ENCODE measurements around the gene RAB11A.

RAB11A gene

DNA sequence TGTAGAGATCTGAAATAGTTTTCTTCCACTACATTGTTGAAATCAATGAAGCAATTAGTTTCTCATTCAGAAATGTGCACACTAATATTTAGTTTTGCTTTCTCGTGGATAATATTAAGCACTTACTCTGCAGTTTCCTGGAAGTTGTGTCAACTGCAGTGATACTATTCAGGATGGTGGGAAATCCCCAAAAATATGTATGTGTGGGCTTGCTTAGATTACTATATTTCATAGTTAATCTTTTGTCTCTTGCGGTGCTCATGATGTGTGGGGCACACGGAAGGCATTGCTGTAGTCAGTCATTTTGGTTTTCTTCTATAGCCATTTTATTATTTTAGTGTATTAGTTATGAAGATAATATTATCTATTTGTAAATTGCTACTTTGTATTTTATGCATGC, 19.7 kb downstream of the RAB11A start:
- no peak overlapping the region for H3K9ac ChIP-seq (ENCODE audit: low read length in 2 of 2)

DNA sequence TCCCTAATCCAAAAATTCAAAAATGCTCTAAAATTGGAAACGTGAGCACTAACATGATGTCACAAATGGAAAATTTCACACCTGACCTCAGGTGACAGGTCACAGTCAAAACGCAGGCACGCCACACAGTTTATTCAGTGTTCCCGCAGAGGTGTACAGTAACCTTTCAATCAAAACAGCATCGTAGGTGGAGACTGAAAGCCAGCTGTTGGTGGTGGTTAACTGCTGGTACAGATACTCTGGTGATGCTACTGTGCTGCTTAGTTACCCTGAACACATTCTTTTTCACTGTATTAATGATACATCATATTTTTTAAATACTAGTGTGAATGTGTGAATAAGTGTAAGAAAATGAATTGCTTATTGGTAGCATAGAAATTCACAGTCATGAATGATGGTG, 23.8 kb downstream of the RAB11A start:
- Histone ChIP-seq H3K36me3 (ENCODE audit: control insufficient read depth in 2 of 2, insufficient read depth in 2 of 2, low read length in 2 of 2) (peaks cover 11 to 30% of the 10 kb centered on the region in 2 donors), H3K27me3 (ENCODE audit: control insufficient read depth in 1 of 2, insufficient read depth in 2 of 2, low read length in 2 of 2) (no peaks in the 10 kb centered on the region), H3K27ac (ENCODE audit: low read length) (no peak overlapping the region), H3K4me3 (ENCODE audit: low read length in 2 of 2) (no peak overlapping the region), H3K4me1 (ENCODE audit: control insufficient read depth, insufficient read depth, low read length) (no peaks in the 10 kb centered on the region), H3K9ac (ENCODE audit: low read length in 2 of 2) (no peak overlapping the region), H3K9me3 (ENCODE audit: control insufficient read depth in 2 of 2, low read length in 2 of 2) (no peaks in the 10 kb centered on the region)

More for the DNA sequence above, 19.7 kb downstream of the RAB11A start:
- H3K9me3 ChIP-seq (ENCODE audit: control insufficient read depth in 2 of 2, low read length in 2 of 2) = no peaks in the 10 kb centered on the region
- no peak overlapping the region for H3K27ac ChIP-seq (ENCODE audit: low read length)
- peaks cover 11 to 17% of the 10 kb centered on the region in 2 donors for H3K36me3 ChIP-seq (ENCODE audit: control insufficient read depth in 2 of 2, insufficient read depth in 2 of 2, low read length in 2 of 2)
- no peaks in the 10 kb centered on the region for H3K27me3 ChIP-seq (ENCODE audit: control insufficient read depth in 1 of 2, insufficient read depth in 2 of 2, low read length in 2 of 2)
- H3K4me1 ChIP-seq (ENCODE audit: control insufficient read depth, insufficient read depth, low read length) = no peaks in the 10 kb centered on the region
- no peak overlapping the region for H3K4me3 ChIP-seq (ENCODE audit: low read length in 2 of 2)

DNA sequence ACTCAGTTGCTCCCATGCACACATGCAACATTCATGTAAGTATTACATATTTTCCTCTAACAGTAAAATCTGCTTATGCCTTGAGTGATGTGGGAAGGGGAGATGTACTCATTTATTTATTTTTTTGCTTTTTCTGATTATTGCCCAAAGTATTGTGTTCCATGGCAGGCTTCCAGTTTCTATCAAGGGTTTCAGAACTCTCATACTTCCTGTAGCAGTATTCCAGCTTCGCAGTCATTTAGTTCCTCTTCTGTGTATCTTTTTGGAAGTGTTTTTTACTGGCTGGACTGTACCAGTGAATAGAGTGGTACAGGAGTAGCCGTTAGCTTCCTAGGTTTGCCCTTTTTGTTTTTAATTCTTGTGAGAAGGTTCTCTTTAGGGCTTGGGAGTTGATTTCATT, 26.9 kb downstream of the RAB11A start:
- H3K27ac ChIP-seq (ENCODE audit: low read length) = no peak overlapping the region
- H3K36me3 ChIP-seq (ENCODE audit: control insufficient read depth in 2 of 2, insufficient read depth in 2 of 2, low read length in 2 of 2) = peaks cover 22 to 42% of the 10 kb centered on the region in 2 donors
- no peaks in the 10 kb centered on the region for H3K27me3 ChIP-seq (ENCODE audit: control insufficient read depth in 1 of 2, insufficient read depth in 2 of 2, low read length in 2 of 2)
- H3K4me1 ChIP-seq (ENCODE audit: control insufficient read depth, insufficient read depth, low read length) = no peaks in the 10 kb centered on the region
- no peak overlapping the region for H3K4me3 ChIP-seq (ENCODE audit: low read length in 2 of 2)
- no peak overlapping the region for H3K9ac ChIP-seq (ENCODE audit: low read length in 2 of 2)
- no peaks in the 10 kb centered on the region for H3K9me3 ChIP-seq (ENCODE audit: control insufficient read depth in 2 of 2, low read length in 2 of 2)

GRCh38 chr15:65900488-65900887, 31.2 kb downstream of the RAB11A start:
- no peak overlapping the region for H3K9ac ChIP-seq (ENCODE audit: low read length in 2 of 2)
- H3K4me1 ChIP-seq (ENCODE audit: control insufficient read depth, insufficient read depth, low read length) = peaks cover 2% of the 10 kb centered on the region
- peaks cover 31 to 41% of the 10 kb centered on the region in 2 donors for H3K36me3 ChIP-seq (ENCODE audit: control insufficient read depth in 2 of 2, insufficient read depth in 2 of 2, low read length in 2 of 2)
- no peak overlapping the region for H3K27ac ChIP-seq (ENCODE audit: low read length)
- no peak overlapping the region for H3K4me3 ChIP-seq (ENCODE audit: low read length in 2 of 2)
- H3K9me3 ChIP-seq (ENCODE audit: control insufficient read depth in 2 of 2, low read length in 2 of 2) = no peaks in the 10 kb centered on the region
- no peaks in the 10 kb centered on the region for H3K27me3 ChIP-seq (ENCODE audit: control insufficient read depth in 1 of 2, insufficient read depth in 2 of 2, low read length in 2 of 2)

GRCh38 chr15:65901336-65901735, 32.0 kb downstream of the RAB11A start:
- Histone ChIP-seq H3K9ac (ENCODE audit: low read length in 2 of 2) (no peak overlapping the region), H3K27me3 (ENCODE audit: control insufficient read depth in 1 of 2, insufficient read depth in 2 of 2, low read length in 2 of 2) (no peaks in the 10 kb centered on the region), H3K36me3 (ENCODE audit: control insufficient read depth in 2 of 2, insufficient read depth in 2 of 2, low read length in 2 of 2) (peaks cover 35 to 41% of the 10 kb centered on the region in 2 donors), H3K27ac (ENCODE audit: low read length) (no peak overlapping the region), H3K4me3 (ENCODE audit: low read length in 2 of 2) (no peak overlapping the region), H3K4me1 (ENCODE audit: control insufficient read depth, insufficient read depth, low read length) (peaks cover 2% of the 10 kb centered on the region), H3K9me3 (ENCODE audit: control insufficient read depth in 2 of 2, low read length in 2 of 2) (no peaks in the 10 kb centered on the region)

DNA sequence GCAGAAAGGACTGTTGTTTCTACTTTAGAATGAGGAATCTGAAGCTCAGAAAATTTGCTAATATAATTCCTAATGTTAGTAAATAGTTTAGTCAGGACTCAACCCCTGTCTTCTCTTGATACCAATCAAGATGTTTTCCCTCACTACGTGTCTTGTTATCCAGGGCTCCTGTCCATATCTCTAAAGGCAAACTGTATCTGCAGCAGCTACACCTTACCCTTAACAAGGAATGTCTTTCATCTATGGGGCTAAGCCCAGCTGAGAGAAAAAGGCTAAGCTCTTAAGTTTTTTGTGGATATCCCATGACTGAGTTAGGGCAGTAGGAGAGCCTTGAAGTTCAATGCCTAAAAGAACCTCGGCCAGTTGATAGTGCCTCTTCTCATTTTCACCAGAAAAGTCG, 32.5 kb downstream of the RAB11A start:
- no peak overlapping the region for H3K27ac ChIP-seq (ENCODE audit: low read length)
- no peaks in the 10 kb centered on the region for H3K27me3 ChIP-seq (ENCODE audit: control insufficient read depth in 1 of 2, insufficient read depth in 2 of 2, low read length in 2 of 2)
- H3K4me3 ChIP-seq (ENCODE audit: low read length in 2 of 2) = no peak overlapping the region
- no peaks in the 10 kb centered on the region for H3K9me3 ChIP-seq (ENCODE audit: control insufficient read depth in 2 of 2, low read length in 2 of 2)
- H3K4me1 ChIP-seq (ENCODE audit: control insufficient read depth, insufficient read depth, low read length) = peaks cover 2% of the 10 kb centered on the region
- no peak overlapping the region for H3K9ac ChIP-seq (ENCODE audit: low read length in 2 of 2)
- peaks cover 36 to 38% of the 10 kb centered on the region in 2 donors for H3K36me3 ChIP-seq (ENCODE audit: control insufficient read depth in 2 of 2, insufficient read depth in 2 of 2, low read length in 2 of 2)

DNA sequence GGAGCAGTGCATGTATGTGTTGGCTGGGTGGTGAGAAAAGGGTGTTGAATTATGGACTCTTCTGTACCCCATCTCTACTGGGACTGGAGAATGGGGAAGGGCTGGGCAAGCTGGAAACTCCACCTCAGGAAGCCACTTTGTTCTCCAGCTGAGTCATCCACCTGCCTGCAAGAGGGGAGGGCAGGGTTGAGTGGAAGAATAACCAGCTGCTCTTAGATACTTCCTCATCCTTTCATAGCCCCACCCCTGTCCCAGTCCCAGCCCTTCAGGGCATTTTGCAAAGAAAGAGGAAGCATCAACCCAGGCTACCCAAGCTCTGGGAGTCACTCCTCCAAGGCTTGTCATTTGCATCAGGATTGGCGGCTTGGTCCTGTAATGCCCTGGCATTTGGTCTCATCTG, 33.1 kb downstream of the RAB11A start:
- Histone ChIP-seq H3K36me3 (ENCODE audit: control insufficient read depth in 2 of 2, insufficient read depth in 2 of 2, low read length in 2 of 2) (peaks cover 31 to 36% of the 10 kb centered on the region in 2 donors), H3K27me3 (ENCODE audit: control insufficient read depth in 1 of 2, insufficient read depth in 2 of 2, low read length in 2 of 2) (no peaks in the 10 kb centered on the region), H3K9ac (ENCODE audit: low read length in 2 of 2) (no peak overlapping the region), H3K4me3 (ENCODE audit: low read length in 2 of 2) (no peak overlapping the region), H3K4me1 (ENCODE audit: control insufficient read depth, insufficient read depth, low read length) (peaks cover 2% of the 10 kb centered on the region), H3K9me3 (ENCODE audit: control insufficient read depth in 2 of 2, low read length in 2 of 2) (no peaks in the 10 kb centered on the region), H3K27ac (ENCODE audit: low read length) (no peak overlapping the region)

DNA sequence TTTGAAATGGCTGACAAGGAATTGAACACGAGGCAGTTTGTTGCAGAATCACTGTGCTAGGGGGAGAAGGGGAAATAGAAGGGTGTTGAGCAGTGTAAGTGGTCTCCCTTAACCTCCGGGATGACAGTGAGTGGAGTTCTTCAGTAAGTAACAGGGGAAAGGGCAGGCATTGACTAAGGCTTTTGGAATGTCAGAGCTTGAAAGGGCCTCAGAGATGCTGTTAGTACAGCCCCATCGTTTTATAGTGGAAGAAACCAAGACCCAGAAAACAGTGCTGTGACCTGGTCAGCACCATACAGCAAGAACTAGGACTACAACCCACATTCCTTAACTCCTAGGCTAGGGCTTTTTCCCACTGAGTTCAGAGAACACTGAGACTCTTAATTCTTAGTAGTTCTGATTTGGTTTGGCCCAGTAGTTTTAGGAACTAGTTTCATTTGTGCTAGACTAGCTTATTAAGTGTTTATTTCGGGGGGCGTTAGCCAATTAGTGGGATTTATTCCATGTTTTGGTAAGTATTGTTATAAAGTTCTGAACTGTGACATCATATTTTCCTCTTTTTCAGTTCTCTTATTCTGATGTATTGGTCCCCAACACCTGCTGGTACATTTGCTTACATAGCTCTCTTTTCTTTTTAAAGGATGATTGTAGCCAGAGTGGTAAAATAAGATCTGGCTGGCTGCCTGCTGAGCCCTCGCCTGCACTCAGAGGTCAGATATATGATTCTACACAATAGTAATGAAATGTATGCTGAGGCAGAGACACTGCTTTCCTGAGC, 34.2 kb downstream of the RAB11A start:
- no peaks in the 10 kb centered on the region for H3K27me3 ChIP-seq (ENCODE audit: control insufficient read depth in 1 of 2, insufficient read depth in 2 of 2, low read length in 2 of 2)
- H3K27ac ChIP-seq (ENCODE audit: low read length) = no peak overlapping the region
- peaks cover 24 to 41% of the 10 kb centered on the region in 2 donors for H3K36me3 ChIP-seq (ENCODE audit: control insufficient read depth in 2 of 2, insufficient read depth in 2 of 2, low read length in 2 of 2)
- H3K4me1 ChIP-seq (ENCODE audit: control insufficient read depth, insufficient read depth, low read length) = peaks cover 2% of the 10 kb centered on the region
- no peak overlapping the region for H3K9ac ChIP-seq (ENCODE audit: low read length in 2 of 2)
- no peaks in the 10 kb centered on the region for H3K9me3 ChIP-seq (ENCODE audit: control insufficient read depth in 2 of 2, low read length in 2 of 2)
- no peak overlapping the region for H3K4me3 ChIP-seq (ENCODE audit: low read length in 2 of 2)

DNA sequence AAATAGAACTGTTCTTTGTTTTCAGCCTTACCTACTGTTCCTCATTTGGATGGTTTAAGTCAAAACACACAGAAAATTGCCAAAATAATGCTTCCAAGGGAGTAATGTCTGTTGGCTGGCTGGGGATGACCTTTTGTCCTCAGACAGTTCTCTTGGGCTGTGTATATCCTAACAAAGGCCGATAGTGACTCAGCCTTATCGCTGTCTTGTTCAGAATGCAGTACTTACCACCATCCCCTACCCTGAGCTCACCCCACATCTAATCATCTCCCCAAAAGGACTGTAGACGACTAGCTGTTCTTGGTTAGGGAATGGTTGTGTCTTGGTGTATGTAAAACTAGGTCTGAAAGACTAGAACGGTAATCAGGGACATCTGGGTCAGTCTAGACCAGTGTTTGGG, 35.0 kb downstream of the RAB11A start:
- Histone ChIP-seq H3K4me1 (ENCODE audit: control insufficient read depth, insufficient read depth, low read length) (peaks cover 2% of the 10 kb centered on the region), H3K9ac (ENCODE audit: low read length in 2 of 2) (no peak overlapping the region), H3K27ac (ENCODE audit: low read length) (no peak overlapping the region), H3K36me3 (ENCODE audit: control insufficient read depth in 2 of 2, insufficient read depth in 2 of 2, low read length in 2 of 2) (peaks cover 22 to 34% of the 10 kb centered on the region in 2 donors), H3K4me3 (ENCODE audit: low read length in 2 of 2) (no peak overlapping the region), H3K9me3 (ENCODE audit: control insufficient read depth in 2 of 2, low read length in 2 of 2) (no peaks in the 10 kb centered on the region), H3K27me3 (ENCODE audit: control insufficient read depth in 1 of 2, insufficient read depth in 2 of 2, low read length in 2 of 2) (no peaks in the 10 kb centered on the region)

DNA sequence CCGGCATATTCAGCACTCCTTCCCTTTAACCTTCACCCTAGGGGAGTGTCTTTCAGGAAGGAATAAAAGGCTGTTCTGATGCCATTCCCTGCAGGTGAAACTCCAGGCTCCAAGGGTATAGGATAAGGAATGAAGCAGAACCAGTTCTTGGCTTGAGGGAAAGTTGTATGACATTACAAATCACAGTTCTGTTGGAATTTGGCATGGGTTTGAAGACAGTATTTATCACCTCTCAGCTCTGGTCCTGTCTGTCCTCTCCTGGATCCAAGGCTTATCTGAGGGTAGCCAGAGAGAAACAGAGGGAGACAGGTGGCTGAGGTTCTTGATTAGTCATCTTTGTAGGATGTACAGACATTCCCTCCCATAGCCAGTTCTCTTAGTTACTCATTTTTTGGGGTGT, 37.1 kb downstream of the RAB11A start:
- no peaks in the 10 kb centered on the region for H3K9me3 ChIP-seq (ENCODE audit: control insufficient read depth in 2 of 2, low read length in 2 of 2)
- H3K9ac ChIP-seq (ENCODE audit: low read length in 2 of 2) = no peak overlapping the region
- H3K36me3 ChIP-seq (ENCODE audit: control insufficient read depth in 2 of 2, insufficient read depth in 2 of 2, low read length in 2 of 2) = peaks cover 14 to 33% of the 10 kb centered on the region in 2 donors
- H3K4me3 ChIP-seq (ENCODE audit: low read length in 2 of 2) = no peak overlapping the region
- peaks cover 2% of the 10 kb centered on the region for H3K4me1 ChIP-seq (ENCODE audit: control insufficient read depth, insufficient read depth, low read length)
- H3K27me3 ChIP-seq (ENCODE audit: control insufficient read depth in 1 of 2, insufficient read depth in 2 of 2, low read length in 2 of 2) = no peaks in the 10 kb centered on the region
- no peak overlapping the region for H3K27ac ChIP-seq (ENCODE audit: low read length)

DNA sequence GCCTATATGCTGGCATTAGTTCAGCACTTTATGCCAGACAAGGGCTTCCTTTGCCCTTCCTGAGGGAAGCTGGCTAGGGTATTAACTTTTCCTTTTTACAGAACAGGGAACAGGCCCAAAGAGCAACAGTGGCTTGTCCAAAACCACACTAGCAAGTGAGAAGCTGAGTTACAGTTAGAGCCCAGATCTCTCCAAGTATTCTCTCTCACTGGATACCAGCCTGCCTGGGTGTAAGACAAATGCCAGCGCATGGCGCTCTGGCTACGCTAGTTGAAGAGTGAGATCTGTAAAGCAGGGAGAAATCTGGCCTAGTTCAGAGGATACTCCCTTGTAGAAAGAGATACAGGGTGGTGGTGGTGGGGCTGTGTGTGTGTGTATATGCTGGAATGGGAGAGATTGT, 38.4 kb downstream of the RAB11A start:
- H3K4me1 ChIP-seq (ENCODE audit: control insufficient read depth, insufficient read depth, low read length) = peaks cover 2% of the 10 kb centered on the region
- peaks cover 14 to 32% of the 10 kb centered on the region in 2 donors for H3K36me3 ChIP-seq (ENCODE audit: control insufficient read depth in 2 of 2, insufficient read depth in 2 of 2, low read length in 2 of 2)
- H3K4me3 ChIP-seq (ENCODE audit: low read length in 2 of 2) = no peak overlapping the region
- no peaks in the 10 kb centered on the region for H3K9me3 ChIP-seq (ENCODE audit: control insufficient read depth in 2 of 2, low read length in 2 of 2)
- H3K9ac ChIP-seq (ENCODE audit: low read length in 2 of 2) = no peak overlapping the region
- no peak overlapping the region for H3K27ac ChIP-seq (ENCODE audit: low read length)
- no peaks in the 10 kb centered on the region for H3K27me3 ChIP-seq (ENCODE audit: control insufficient read depth in 1 of 2, insufficient read depth in 2 of 2, low read length in 2 of 2)

Measured in stomach smooth muscle (tissue), 2 donors.